HepG2 (cell line): ENCODE data around the gene CCL22. TPM values are rescaled to one million over a fixed set of nuclear protein-coding genes. Genes with fewer than 3 reads are reported as not detected.

Source experiments
- ATAC-seq: fragments of 200-7000 bp; cut with Tn5 transposase; 3 replicates; pipeline ENCODE4 v1.9.1; 2020; ENCODE audit warnings: mild to moderate bottlenecking, moderate library complexity
- BruUV-seq: library from RNA; stranded (reverse); fragments of 400-500 nt; replicated peaks from 2 replicates; lab custom pipeline; 2021; lab: Mats Ljungman, UMichigan
- CTCF ChIA-PET: fragments of 300-600 bp; formaldehyde crosslinking; extraction: SDS; loops from one replicate; lab custom pipeline; 2021; ENCODE audit warnings: low total read pairs, inconsistent platforms, low intra/inter-chr PET ratio; lab: Yijun Ruan, JAX
- POLR2A ChIA-PET: fragments of 350-600 bp; sonication (Branson Sonifier 250); formaldehyde crosslinking; loops from one replicate; lab custom pipeline; 2020; ENCODE audit warnings: antibody characterized with exemption, inconsistent platforms; lab: Yijun Ruan, JAX
- DNase-seq: peaks from one replicate; pipeline ENCODE4 v3.0.0-alpha.2; 2015; ENCODE audit warnings: low spot score
- FAIRE-seq: peaks from 3 replicates; lab custom pipeline; 2011; peaks lifted over from hg19 to GRCh38; lab: Jason Lieb, UNC
- H2AFZ ChIP-seq: one replicate; pipeline ENCODE4 v1.6.1; 2011; ENCODE audit warnings: low read length, inconsistent platforms
- H3K27ac ChIP-seq: fragments of 300-600 bp; 3 replicates; pipeline ENCODE4 v1.8.0; 2011; ENCODE audit warnings: mixed run types, mild to moderate bottlenecking, mixed read lengths, low read length, inconsistent platforms; ENCODE audit not compliant: insufficient read depth; ENCODE audit errors: extremely low read length
- H3K27me3 ChIP-seq, 2 experiments: fragments of 200-600 bp in 1 of 2; 2 replicates in 1 of 2; 3 replicates in 1 of 2; pipeline versions ENCODE4 v1.6.0 to v1.8.0; 2011; ENCODE audit warnings: low read length in 2 of 2, mild to moderate bottlenecking in 2 of 2, moderate library complexity in 2 of 2, inconsistent platforms in 1 of 2; ENCODE audit not compliant: insufficient read depth in 2 of 2, control insufficient read depth in 1 of 2
- H3K36me3 ChIP-seq, 2 experiments: fragments of 200-600 bp in 1 of 2; replicated peaks in 1 of 2; 2 replicates in 1 of 2; 3 replicates in 1 of 2; pipeline versions ENCODE4 v1.5.1 to v1.8.0; 2011; ENCODE audit warnings: low read length in 2 of 2, inconsistent platforms in 1 of 2; ENCODE audit not compliant: insufficient read depth in 2 of 2, control insufficient read depth in 1 of 2
- H3K4me1 ChIP-seq: 2 replicates; pipeline ENCODE4 v1.5.1; 2012; ENCODE audit warnings: low read length, inconsistent platforms; ENCODE audit not compliant: insufficient read depth
- H3K4me2 ChIP-seq: 2 replicates; pipeline ENCODE4 v1.6.0; 2011; ENCODE audit warnings: low read depth, low read length, inconsistent platforms
- H3K4me3 ChIP-seq, 3 experiments: fragments of 200-600 bp in 1 of 3; sonication (generic), shearing (Covaris generic) in 1 of 3; replicated peaks in 1 of 3; 2 replicates each; pipeline ENCODE4 v1.5.1; 2011 to 2016; ENCODE audit warnings: low read length in 3 of 3, inconsistent platforms in 2 of 3, low read depth in 2 of 3, mild to moderate bottlenecking in 2 of 3, control low read depth in 1 of 3, mixed read lengths in 1 of 3; ENCODE audit not compliant: insufficient read depth in 1 of 3
- H3K79me2 ChIP-seq: one replicate; pipeline ENCODE4 v1.6.1; 2011; ENCODE audit warnings: low read length, inconsistent platforms; ENCODE audit not compliant: insufficient read depth
- H3K9ac ChIP-seq: 2 replicates; pipeline ENCODE4 v1.6.0; 2011; ENCODE audit warnings: mild to moderate bottlenecking, low read depth, low read length, inconsistent platforms; ENCODE audit not compliant: insufficient read depth
- H3K9me3 ChIP-seq: 2 replicates; pipeline ENCODE4 v1.5.1; 2012; ENCODE audit warnings: mild to moderate bottlenecking, low read length
- H4K20me1 ChIP-seq: 2 replicates; pipeline ENCODE4 v1.6.0; 2011; ENCODE audit warnings: inconsistent platforms, mild to moderate bottlenecking, low read length, moderate library complexity; ENCODE audit not compliant: insufficient read depth
- AGO1 ChIP-seq: fragments of 200-400 bp; formaldehyde crosslinking; IDR thresholded peaks from 2 replicates; pipeline ENCODE4 v1.6.1; 2017; ENCODE audit warnings: mild to moderate bottlenecking, low read depth, low read length, moderate library complexity; ENCODE audit not compliant: poor library complexity, severe bottlenecking
- FOXO1 ChIP-seq: sonication (generic); formaldehyde crosslinking; IDR thresholded peaks from 2 replicates; pipeline ENCODE4 v1.4.0; 2020; ENCODE audit warnings: missing genetic modification reagents
- FOXP4 ChIP-seq: sonication (generic); formaldehyde crosslinking; IDR thresholded peaks from 2 replicates; pipeline ENCODE4 v1.4.0; 2020; ENCODE audit warnings: missing genetic modification reagents
- HHEX ChIP-seq: IDR thresholded peaks from 2 replicates; pipeline ENCODE4 v1.6.1; 2016; ENCODE audit warnings: control low read depth
- HNF4G ChIP-seq, 2 experiments: sonication (generic) in 1 of 2; formaldehyde crosslinking in 1 of 2; IDR thresholded peaks; 2 replicates each; pipeline versions ENCODE4 v1.4.0 to v1.6.1; 2011 to 2020; ENCODE audit warnings: borderline replicate concordance in 2 of 2, low read depth in 2 of 2, mild to moderate bottlenecking in 2 of 2, low read length in 1 of 2, missing genetic modification reagents in 1 of 2, moderate library complexity in 1 of 2
- NRL ChIP-seq: sonication (generic); formaldehyde crosslinking; IDR thresholded peaks from 2 replicates; pipeline ENCODE4 v1.5.0; 2020; ENCODE audit warnings: missing genetic modification reagents, mild to moderate bottlenecking, moderate library complexity, borderline replicate concordance
- POLR2A ChIP-seq, 2 experiments: IDR thresholded peaks; 2 replicates each; pipeline ENCODE4 v1.6.1; 2011; ENCODE audit warnings: low read depth in 2 of 2, low read length in 2 of 2, mild to moderate bottlenecking in 1 of 2, moderate library complexity in 1 of 2; ENCODE audit not compliant: insufficient read depth in 1 of 2
- SYNCRIP ChIP-seq: fragments of 200-400 bp; formaldehyde crosslinking; IDR thresholded peaks from 2 replicates; pipeline ENCODE4 v1.6.1; 2018; ENCODE audit warnings: mild to moderate bottlenecking, low read depth, low read length; ENCODE audit not compliant: insufficient read depth
- WIZ ChIP-seq: sonication (generic); formaldehyde crosslinking; IDR thresholded peaks from 2 replicates; pipeline ENCODE4 v1.5.1; 2020; ENCODE audit warnings: mild to moderate bottlenecking, missing genetic modification reagents
- ZMYM3 ChIP-seq: sonication (generic); formaldehyde crosslinking; IDR thresholded peaks from 2 replicates; pipeline ENCODE4 v1.5.1; 2020; ENCODE audit warnings: mild to moderate bottlenecking, missing genetic modification reagents
- ZNF232 ChIP-seq: sonication (generic); formaldehyde crosslinking; IDR thresholded peaks from 2 replicates; pipeline ENCODE4 v1.4.0; 2020; ENCODE audit warnings: missing genetic modification reagents, borderline replicate concordance
- ZNF543 ChIP-seq: sonication (generic); formaldehyde crosslinking; IDR thresholded peaks from 2 replicates; pipeline ENCODE4 v1.4.0; 2020; ENCODE audit warnings: mild to moderate bottlenecking, missing genetic modification reagents
- ZNF674 ChIP-seq: sonication (generic); formaldehyde crosslinking; IDR thresholded peaks from 2 replicates; pipeline ENCODE4 v1.5.0; 2020; ENCODE audit warnings: low read depth, mild to moderate bottlenecking, missing genetic modification reagents
- ZNF75D ChIP-seq: sonication (generic); formaldehyde crosslinking; IDR thresholded peaks from 2 replicates; pipeline ENCODE4 v1.8.1; 2023; ENCODE audit warnings: missing genetic modification reagents, mild to moderate bottlenecking, borderline replicate concordance
- WGBS: methylation state at CpG from one replicate; pipeline ENCODE4 v1.1.6; 2017; ENCODE audit warnings: low lambda C conversion rate; 5-methylcytosine and 5-hydroxymethylcytosine counted together
- in situ Hi-C: cut with HindIII; loops from 2 replicates; pipeline ENCODE4 v1.10.0; 2017; ENCODE audit warnings: low pct_unique_long_range_greater_than_20kb; ENCODE audit not compliant: extremely low pct_ligation_motif_present
- intact Hi-C: fragments of 100-400 bp; cut with micrococcal nuclease; formaldehyde crosslinking; loops from one replicate; pipeline ENCODE4 v1.10.0; 2022; ENCODE audit not compliant: unreplicated experiment
- polyA plus RNA-seq, 8 experiments: library from polyadenylated mRNA; depleted of rRNA in 3 of 8; stranded (reverse) in 7 of 8; unstranded in 1 of 8; fragments of >200 nt; fragmentation: Illumina TruSeq in 4 of 8; extraction: Trizol in 4 of 8; gene quantifications; 2 replicates each; pipeline versions ENCODE4 v1.2.1 to v1.2.3, GENCODE V29; 2011 to 2016; ENCODE audit warnings: low read depth in 4 of 8, missing spikeins in 1 of 8, mixed read lengths in 1 of 8; ENCODE audit not compliant: insufficient read depth in 1 of 8
- total RNA-seq, 5 experiments: library from RNA; depleted of rRNA; stranded (reverse); fragments of >200 nt; fragmentation: Illumina TruSeq; extraction: Trizol; gene quantifications; 2 replicates each; pipeline ENCODE4 v1.2.3, GENCODE V29; 2016; ENCODE audit warnings: low read depth in 1 of 5
- TF ChIP-seq, protein P1 (sequence below): sonication (generic); formaldehyde crosslinking; IDR thresholded peaks from 2 replicates; pipeline ENCODE4 v1.4.0; 2020; ENCODE audit warnings: missing genetic modification reagents
- TF ChIP-seq, protein P2 (sequence below): IDR thresholded peaks from 2 replicates; pipeline ENCODE4 v1.6.1; 2016

Gene CCL22
- total and polyA plus RNA-seq, 2 of the 13 experiments (the other 11 are each of a cell fraction or from before 2014, with no cell fraction given) = not detected

- no peak for TF ChIP-seq HNF4G (IDR thresholded peaks at IDR 0.05; ENCODE audit: borderline replicate concordance, low read depth, low read length)
- no peak for TF ChIP-seq HNF4G (CRISPR knock-in tag; IDR thresholded peaks at IDR 0.05; ENCODE audit: borderline replicate concordance, low read depth)
- no peak for TF ChIP-seq ZMYM3 (CRISPR knock-in tag)
- TF ChIP-seq ZNF75D (CRISPR knock-in tag) = no peak
- no peak for TF ChIP-seq WIZ (CRISPR knock-in tag)
- TF ChIP-seq ZNF674 = no peak
- TF ChIP-seq HHEX (CRISPR knock-in tag) = no peak
- no peak for TF ChIP-seq SYNCRIP
- TF ChIP-seq ZNF232 (CRISPR knock-in tag) = no peak
- TF ChIP-seq AGO1 = no peak
Observed at GRCh38 chr16:57376313-57376818, 17.8 kb downstream of the CCL22 start (continued).

- Histone ChIP-seq H3K36me3 (peaks cover 30 to 48% of the 10 kb centered on the region in 2 experiments), H3K27ac (peak overlapping the region; percentile 52), H3K79me2 (peaks cover 55% of the 10 kb centered on the region), H4K20me1 (peaks cover 9% of the 10 kb centered on the region; the same call in 1 of the 2 replicates), H3K4me2 (peak overlapping the region; percentile 49), H2AFZ (no peak overlapping the region), H3K9ac (no peak overlapping the region), H3K4me3 (peak overlapping the region in 1 of 3 experiments; percentile 27; a peak in 1 of 6 replicates), H3K27me3 (no peaks in the 10 kb centered on the region; a peak in 1 of 5 replicates), H3K9me3 (no peaks in the 10 kb centered on the region), H3K4me1 (peaks cover 62% of the 10 kb centered on the region)
- 37% methylated on average over 5 of the region's 5 CpGs for WGBS
- DNase-seq = peak; percentile 64
- intact Hi-C loops (loop anchor here (1.0 kb wide), 1 partner anchor 73 kb away; no protein-coding TSS in a partner anchor), in situ Hi-C loops (no loop called here)
- POLR2A ChIA-PET = interaction anchor here (0.8 to 7.7 kb wide), 4 partner anchors 40 to 95 kb away, joined by 3 to 303 read pairs (median 3); partner anchors contain the start of genes CIAPIN1 and COQ9
- ATAC-seq = no peak
- CTCF ChIA-PET = interaction anchor here (1.3 kb wide), 1 partner anchor 77 kb away, joined by 5 read pairs; no protein-coding TSS in a partner anchor
- FAIRE-seq = peak; percentile 46
- BruUV-seq = no TSS peak
- TF ChIP-seq, protein P1, sequence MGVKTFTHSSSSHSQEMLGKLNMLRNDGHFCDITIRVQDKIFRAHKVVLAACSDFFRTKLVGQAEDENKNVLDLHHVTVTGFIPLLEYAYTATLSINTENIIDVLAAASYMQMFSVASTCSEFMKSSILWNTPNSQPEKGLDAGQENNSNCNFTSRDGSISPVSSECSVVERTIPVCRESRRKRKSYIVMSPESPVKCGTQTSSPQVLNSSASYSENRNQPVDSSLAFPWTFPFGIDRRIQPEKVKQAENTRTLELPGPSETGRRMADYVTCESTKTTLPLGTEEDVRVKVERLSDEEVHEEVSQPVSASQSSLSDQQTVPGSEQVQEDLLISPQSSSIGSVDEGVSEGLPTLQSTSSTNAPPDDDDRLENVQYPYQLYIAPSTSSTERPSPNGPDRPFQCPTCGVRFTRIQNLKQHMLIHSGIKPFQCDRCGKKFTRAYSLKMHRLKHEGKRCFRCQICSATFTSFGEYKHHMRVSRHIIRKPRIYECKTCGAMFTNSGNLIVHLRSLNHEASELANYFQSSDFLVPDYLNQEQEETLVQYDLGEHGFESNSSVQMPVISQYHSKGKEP = no peak
- TF ChIP-seq, protein P2, sequence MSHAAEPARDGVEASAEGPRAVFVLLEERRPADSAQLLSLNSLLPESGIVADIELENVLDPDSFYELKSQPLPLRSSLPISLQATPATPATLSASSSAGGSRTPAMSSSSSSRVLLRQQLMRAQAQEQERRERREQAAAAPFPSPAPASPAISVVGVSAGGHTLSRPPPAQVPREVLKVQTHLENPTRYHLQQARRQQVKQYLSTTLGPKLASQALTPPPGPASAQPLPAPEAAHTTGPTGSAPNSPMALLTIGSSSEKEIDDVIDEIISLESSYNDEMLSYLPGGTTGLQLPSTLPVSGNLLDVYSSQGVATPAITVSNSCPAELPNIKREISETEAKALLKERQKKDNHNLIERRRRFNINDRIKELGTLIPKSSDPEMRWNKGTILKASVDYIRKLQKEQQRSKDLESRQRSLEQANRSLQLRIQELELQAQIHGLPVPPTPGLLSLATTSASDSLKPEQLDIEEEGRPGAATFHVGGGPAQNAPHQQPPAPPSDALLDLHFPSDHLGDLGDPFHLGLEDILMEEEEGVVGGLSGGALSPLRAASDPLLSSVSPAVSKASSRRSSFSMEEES (CRISPR knock-in tag) = no peak; the same call in 1 of the 2 replicates
- TF ChIP-seq FOXP4 = 0 out of 2 replicates have a peak, but pooled peaks have one; percentile 14
- TF ChIP-seq ZNF543 (CRISPR knock-in tag) = 0 out of 2 replicates have a peak, but pooled peaks have one; percentile 55
- TF ChIP-seq FOXO1 (CRISPR knock-in tag) = peak; percentile 16; the same call in 1 of the 2 replicates
- peak in 1 of 2 experiments; percentile 26; a peak in 1 of 4 replicates for TF ChIP-seq POLR2A (IDR thresholded peaks at IDR 0.05; ENCODE audit: insufficient read depth in 1 of 2, low read depth in 2 of 2, low read length in 2 of 2)
- no peak for TF ChIP-seq SYNCRIP
- TF ChIP-seq NRL (CRISPR knock-in tag) = peak; percentile 56; the same call in 1 of the 2 replicates
Observed at GRCh38 chr16:57377080-57377841, 18.7 kb downstream of the CCL22 start.
